Esophagus muscularis mucosa (tissue), 4 donors: Measurements from ENCODE around the gene HYAL1. TPM values are rescaled to one million over a fixed set of nuclear protein-coding genes. Genes with fewer than 3 reads are reported as not detected.

Experiments used
- DNase-seq: peaks from one replicate; pipeline ENCODE4 v3.0.0-alpha.2; 2017; ENCODE audit errors: extremely low spot score
- H3K27ac ChIP-seq, 4 donors: fragments of 200-600 bp; sonication (generic); replicated peaks in 1 of 4; 1 replicate in 3 of 4; 2 replicates in 1 of 4; pipeline ENCODE4 v1.5.1; 2016 to 2019; ENCODE audit warnings: mild to moderate bottlenecking in 1 of 4
- H3K27me3 ChIP-seq, 4 donors: fragments of 200-600 bp; sonication (generic); one replicate each; pipeline versions ENCODE4 v1.5.1 to v1.6.0; 2016 to 2019
- H3K36me3 ChIP-seq, 4 donors: fragments of 200-600 bp; sonication (generic); one replicate each; pipeline ENCODE4 v1.5.1; 2016 to 2019
- H3K4me1 ChIP-seq, 4 donors: fragments of 200-600 bp; sonication (generic); one replicate each; pipeline ENCODE4 v1.5.1; 2016 to 2019
- H3K4me3 ChIP-seq, 4 donors: fragments of 200-600 bp; sonication (generic); 1 replicate in 2 of 4; 2 replicates in 2 of 4; pipeline ENCODE4 v1.5.1; 2016 to 2019; ENCODE audit warnings: mild to moderate bottlenecking in 4 of 4, moderate library complexity in 1 of 4
- H3K9me3 ChIP-seq, 4 donors: fragments of 200-600 bp; sonication (generic); 1 replicate in 3 of 4; 2 replicates in 1 of 4; pipeline ENCODE4 v1.5.1; 2016 to 2019
- CTCF ChIP-seq, 3 experiments: fragments of 200-600 bp in 2 of 3; fragments of 450-650 bp in 1 of 3; sonication (generic) in 2 of 3; IDR thresholded peaks; one replicate each; pipeline ENCODE4 v1.5.1; 2017 to 2019; ENCODE audit warnings: antibody characterized with exemption in 3 of 3, mild to moderate bottlenecking in 2 of 3, moderate library complexity in 1 of 3
- EP300 ChIP-seq: sonication (generic); formaldehyde crosslinking; IDR thresholded peaks from one replicate; pipeline ENCODE4 v1.6.1; 2017; ENCODE audit warnings: antibody characterized with exemption
- POLR2A ChIP-seq: fragments of 450-650 bp; IDR thresholded peaks from one replicate; pipeline ENCODE4 v1.6.1; 2017; ENCODE audit warnings: antibody characterized with exemption, moderate library complexity, mild to moderate bottlenecking, low read depth
- POLR2AphosphoS5 ChIP-seq, 2 donors: sonication (generic); formaldehyde crosslinking; IDR thresholded peaks; one replicate each; pipeline ENCODE4 v1.6.1; 2017; ENCODE audit warnings: antibody characterized with exemption in 2 of 2
- WGBS: methylation state at CpG from one replicate; pipeline ENCODE4 v1.1.5; 2018; 5-methylcytosine and 5-hydroxymethylcytosine counted together
- intact Hi-C: fragments of 100-400 bp; cut with DNase I; formaldehyde crosslinking; loops from one replicate; pipeline ENCODE4 v1.15.1; 2023
- total RNA-seq, 4 donors: library from RNA; depleted of rRNA; stranded (reverse); fragments of >200 nt; gene quantifications; one replicate each; pipeline versions ENCODE4 v1.1.0 to v1.2.1, GENCODE V29; 2016

Gene HYAL1
- total RNA-seq, 4 donors from 2014 or later = 8.3 to 15.6 (median 9.0) TPM

GRCh38 chr3:50295553-50296431 lies 7.6 kb downstream of the HYAL1 start:
- Histone ChIP-seq H3K9me3 (no peaks in the 10 kb centered on the region), H3K36me3 (peaks cover 0 to 9% (median 0%) of the 10 kb centered on the region in 4 donors), H3K27me3 (no peaks in the 10 kb centered on the region), H3K4me1 (peaks cover 40 to 55% (median 47%) of the 10 kb centered on the region in 4 donors), H3K27ac (no peak overlapping the region), H3K4me3 (no peak overlapping the region)
- 82% methylated on average over 6 of the region's 8 CpGs for WGBS
- intact Hi-C loops = no loop called here
- no peak for DNase-seq
- TF ChIP-seq CTCF (IDR thresholded peaks at IDR 0.05) (no peak), POLR2A (no peak), POLR2AphosphoS5 (IDR thresholded peaks at IDR 0.05) (no peak), EP300 (no peak)

- Histone ChIP-seq H3K4me3 (no peak overlapping the region), H3K27me3 (no peaks in the 10 kb centered on the region), H3K36me3 (peaks cover 8 to 17% (median 9%) of the 10 kb centered on the region in 4 donors), H3K27ac (no peak overlapping the region), H3K4me1 (peaks cover 33 to 55% (median 44%) of the 10 kb centered on the region in 4 donors), H3K9me3 (no peaks in the 10 kb centered on the region)
- 92% methylated on average over 22 of the region's 22 CpGs for WGBS
- intact Hi-C loops = no loop called here
- no peak for DNase-seq
- TF ChIP-seq CTCF (IDR thresholded peaks at IDR 0.05) (no peak), POLR2AphosphoS5 (IDR thresholded peaks at IDR 0.05) (no peak), POLR2A (no peak), EP300 (no peak)
These were observed 8.6 kb downstream of the HYAL1 start for GRCh38 chr3:50294492-50295403.

- TF ChIP-seq POLR2AphosphoS5 (IDR thresholded peaks at IDR 0.05) (no peak), EP300 (no peak), POLR2A (no peak), CTCF (IDR thresholded peaks at IDR 0.05) (no peak)
- Histone ChIP-seq H3K4me3 (no peak overlapping the region), H3K36me3 (peaks cover 14 to 24% (median 15%) of the 10 kb centered on the region in 4 donors), H3K27ac (no peak overlapping the region), H3K9me3 (no peaks in the 10 kb centered on the region), H3K27me3 (no peaks in the 10 kb centered on the region), H3K4me1 (peaks cover 32 to 54% (median 42%) of the 10 kb centered on the region in 4 donors)
- WGBS = 100% methylated on average over 4 of the region's 4 CpGs
- DNase-seq = no peak
- intact Hi-C loops = no loop called here
These were observed 9.3 kb downstream of the HYAL1 start for GRCh38 chr3:50294089-50294488.

GRCh38 chr3:50293079-50293801 lies 10.1 kb downstream of the HYAL1 start:
- no peak for DNase-seq
- Histone ChIP-seq H3K27me3 (no peaks in the 10 kb centered on the region), H3K4me3 (peak overlapping the region; percentile 82 to 99 (median 94)), H3K27ac (peak overlapping the region; percentile 87 to 95 (median 92)), H3K4me1 (peaks cover 25 to 46% (median 34%) of the 10 kb centered on the region in 4 donors), H3K9me3 (no peaks in the 10 kb centered on the region), H3K36me3 (peaks cover 23 to 32% (median 24%) of the 10 kb centered on the region in 4 donors)
- intact Hi-C loops = no loop called here
- TF ChIP-seq POLR2AphosphoS5 (IDR thresholded peaks at IDR 0.05) (no peak), POLR2A (no peak), CTCF (IDR thresholded peaks at IDR 0.05) (no peak), EP300 (no peak)
- 72% methylated on average over 10 of the region's 12 CpGs for WGBS
